Astrocyte (in vitro differentiated cells and primary cell): ENCODE data around the gene WDR1. TPM values are rescaled to one million over a fixed set of nuclear protein-coding genes. Genes with fewer than 3 reads are reported as not detected.

Experiments
- DNase-seq: peaks from one replicate; pipeline ENCODE4 v3.0.0-alpha.2; 2010; ENCODE audit warnings: low read depth
- FAIRE-seq: peaks from 2 replicates; lab custom pipeline; 2011; peaks lifted over from hg19 to GRCh38; lab: Jason Lieb, UNC
- H2AFZ ChIP-seq: 2 replicates; pipeline ENCODE4 v1.6.0; 2012; ENCODE audit warnings: low read depth, low read length, inconsistent platforms
- H3K27ac ChIP-seq: 2 replicates; pipeline ENCODE4 v1.5.1; 2011; ENCODE audit warnings: low read depth, low read length, inconsistent platforms
- H3K27me3 ChIP-seq: 2 replicates; pipeline ENCODE4 v1.6.0; 2011; ENCODE audit warnings: low read length, inconsistent platforms; ENCODE audit not compliant: insufficient read depth
- H3K36me3 ChIP-seq: 2 replicates; pipeline ENCODE4 v1.5.1; 2011; ENCODE audit warnings: low read length, inconsistent platforms; ENCODE audit not compliant: insufficient read depth
- H3K4me1 ChIP-seq: 2 replicates; pipeline ENCODE4 v1.5.1; 2011; ENCODE audit warnings: low read length, inconsistent platforms; ENCODE audit not compliant: insufficient read depth
- H3K4me2 ChIP-seq: 2 replicates; pipeline ENCODE4 v1.6.0; 2012; ENCODE audit warnings: low read length, inconsistent platforms
- H3K4me3 ChIP-seq: 2 replicates; pipeline ENCODE4 v1.5.1; 2011; ENCODE audit warnings: low read depth, mild to moderate bottlenecking, low read length, inconsistent platforms; ENCODE audit not compliant: insufficient read depth
- H3K79me2 ChIP-seq: 2 replicates; pipeline ENCODE4 v1.6.0; 2012; ENCODE audit warnings: mild to moderate bottlenecking, low read length, inconsistent platforms; ENCODE audit not compliant: insufficient read depth
- H3K9ac ChIP-seq: 2 replicates; pipeline ENCODE4 v1.6.0; 2012; ENCODE audit warnings: mild to moderate bottlenecking, low read length, inconsistent platforms
- H3K9me3 ChIP-seq: 2 replicates; pipeline ENCODE4 v1.5.1; 2012; ENCODE audit warnings: low read depth, mild to moderate bottlenecking, low read length, inconsistent platforms; ENCODE audit not compliant: insufficient read depth
- H4K20me1 ChIP-seq: 2 replicates; pipeline ENCODE4 v1.6.0; 2012; ENCODE audit warnings: low read length, inconsistent platforms; ENCODE audit not compliant: insufficient read depth
- H3K27ac Mint-ChIP-seq: one replicate; pipeline ENCODE4 v1.8.0; 2021; ENCODE audit warnings: mild to moderate bottlenecking, mixed read lengths; ENCODE audit not compliant: unreplicated experiment
- H3K27me3 Mint-ChIP-seq: one replicate; pipeline ENCODE4 v1.8.0; 2021; ENCODE audit warnings: low read depth, mixed read lengths; ENCODE audit not compliant: unreplicated experiment
- H3K36me3 Mint-ChIP-seq: one replicate; pipeline ENCODE4 v1.8.0; 2021; ENCODE audit warnings: low read depth, mixed read lengths; ENCODE audit not compliant: unreplicated experiment
- H3K4me1 Mint-ChIP-seq: one replicate; pipeline ENCODE4 v1.8.0; 2021; ENCODE audit warnings: low read depth, mixed read lengths; ENCODE audit not compliant: unreplicated experiment
- H3K4me3 Mint-ChIP-seq: one replicate; pipeline ENCODE4 v1.8.0; 2021; ENCODE audit warnings: mild to moderate bottlenecking, moderate library complexity, mixed read lengths; ENCODE audit not compliant: unreplicated experiment
- H3K9me3 Mint-ChIP-seq: one replicate; pipeline ENCODE4 v1.8.0; 2021; ENCODE audit warnings: mild to moderate bottlenecking, mixed read lengths; ENCODE audit not compliant: unreplicated experiment
- CTCF ChIP-seq: IDR thresholded peaks from 2 replicates; pipeline ENCODE4 v1.5.1; 2011; ENCODE audit warnings: low read depth, mild to moderate bottlenecking, inconsistent platforms, low read length, moderate library complexity; ENCODE audit not compliant: insufficient read depth
- EZH2 ChIP-seq: IDR thresholded peaks from 2 replicates; pipeline ENCODE4 v1.6.1; 2012; ENCODE audit warnings: mild to moderate bottlenecking, low read length, inconsistent platforms; ENCODE audit not compliant: insufficient read depth
- total RNA-seq: library from RNA; stranded (reverse); gene quantifications from 2 replicates; pipeline ENCODE4 v1.2.1, GENCODE V29; 2021

The WDR1 gene
- total RNA-seq, 1 donor from 2014 or later, result 620 TPM

- Histone ChIP-seq H3K4me2 (no peak overlapping the region), H4K20me1 (peaks cover 3% of the 10 kb centered on the region), H3K27me3 (no peaks in the 10 kb centered on the region), H2AFZ (no peak overlapping the region), H3K36me3 (peaks cover 8% of the 10 kb centered on the region), H3K9ac (no peak overlapping the region), H3K4me1 (no peaks in the 10 kb centered on the region), H3K9me3 (no peaks in the 10 kb centered on the region), H3K4me3 (no peak overlapping the region), H3K79me2 (no peaks in the 10 kb centered on the region), H3K27ac (no peak overlapping the region)
- Mint-ChIP-seq H3K4me3 (no peak overlapping the region), H3K27me3 (no peaks in the 10 kb centered on the region), H3K36me3 (peaks cover 2% of the 10 kb centered on the region), H3K27ac (no peak overlapping the region), H3K4me1 (no peaks in the 10 kb centered on the region), H3K9me3 (no peaks in the 10 kb centered on the region)
- TF ChIP-seq CTCF, result no peak
- no peak for TF ChIP-seq EZH2
- DNase-seq, result no peak
- no peak for FAIRE-seq
Observed at GRCh38 chr4:10061650-10062415, 54.8 kb downstream of the WDR1 start.

- Mint-ChIP-seq H3K27me3 (no peaks in the 10 kb centered on the region), H3K36me3 (peaks cover 4% of the 10 kb centered on the region), H3K27ac (no peak overlapping the region), H3K4me3 (no peak overlapping the region), H3K9me3 (no peaks in the 10 kb centered on the region), H3K4me1 (no peaks in the 10 kb centered on the region)
- FAIRE-seq (no peak), DNase-seq (no peak)
- H3K27me3 ChIP-seq, result no peaks in the 10 kb centered on the region
- no peak overlapping the region for H3K4me2 ChIP-seq
- H3K9me3 ChIP-seq, result no peaks in the 10 kb centered on the region
- H3K4me1 ChIP-seq, result no peaks in the 10 kb centered on the region
- TF ChIP-seq CTCF (no peak), EZH2 (no peak)
- H3K4me3 ChIP-seq, result no peak overlapping the region
- H3K27ac ChIP-seq, result no peak overlapping the region
- no peaks in the 10 kb centered on the region for H3K79me2 ChIP-seq
- no peaks in the 10 kb centered on the region for H4K20me1 ChIP-seq
- H3K9ac ChIP-seq, result no peak overlapping the region
- no peak overlapping the region for H2AFZ ChIP-seq
- H3K36me3 ChIP-seq, result peaks cover 4% of the 10 kb centered on the region
Observed at GRCh38 chr4:10058371-10058770, 58.2 kb downstream of the WDR1 start.

- Mint-ChIP-seq H3K9me3 (no peaks in the 10 kb centered on the region), H3K36me3 (peaks cover 4% of the 10 kb centered on the region), H3K4me3 (no peak overlapping the region), H3K27me3 (no peaks in the 10 kb centered on the region), H3K27ac (no peak overlapping the region), H3K4me1 (no peaks in the 10 kb centered on the region)
- no peak overlapping the region for H3K4me2 ChIP-seq
- H3K9ac ChIP-seq, result no peak overlapping the region
- H3K9me3 ChIP-seq, result no peaks in the 10 kb centered on the region
- no peaks in the 10 kb centered on the region for H3K4me1 ChIP-seq
- no peaks in the 10 kb centered on the region for H3K27me3 ChIP-seq
- H3K4me3 ChIP-seq, result no peak overlapping the region
- no peak overlapping the region for H3K27ac ChIP-seq
- no peaks in the 10 kb centered on the region for H3K36me3 ChIP-seq
- H3K79me2 ChIP-seq, result no peaks in the 10 kb centered on the region
- DNase-seq, result no peak
- H2AFZ ChIP-seq, result no peak overlapping the region
- TF ChIP-seq CTCF (no peak), EZH2 (no peak)
- no peak for FAIRE-seq
- H4K20me1 ChIP-seq, result no peaks in the 10 kb centered on the region
Observed at GRCh38 chr4:10057023-10057395, 59.6 kb downstream of the WDR1 start.
